ENCODE data around the gene ZNF300.

- TF ChIP-seq POLR2A (IDR thresholded peaks at IDR 0.05; ENCODE audit: low read length) (no peak), GATA1 (IDR thresholded peaks at IDR 0.05; ENCODE audit: low read depth, low read length) (no peak)
Measured at GRCh38 chr5:150918613-150919012, 13.8 kb upstream of the ZNF300 start.

Data from erythroblast (primary cell).